HG02610 (cell line): ENCODE results near the gene CHMP4B.

Source experiments
- ATAC-seq: cut with Tn5 transposase; IDR thresholded peaks from one replicate; pipeline ENCODE4 v1.9.1; 2021; ENCODE audit warnings: mild to moderate bottlenecking, moderate library complexity; ENCODE audit not compliant: unreplicated experiment

Gene CHMP4B

DNA sequence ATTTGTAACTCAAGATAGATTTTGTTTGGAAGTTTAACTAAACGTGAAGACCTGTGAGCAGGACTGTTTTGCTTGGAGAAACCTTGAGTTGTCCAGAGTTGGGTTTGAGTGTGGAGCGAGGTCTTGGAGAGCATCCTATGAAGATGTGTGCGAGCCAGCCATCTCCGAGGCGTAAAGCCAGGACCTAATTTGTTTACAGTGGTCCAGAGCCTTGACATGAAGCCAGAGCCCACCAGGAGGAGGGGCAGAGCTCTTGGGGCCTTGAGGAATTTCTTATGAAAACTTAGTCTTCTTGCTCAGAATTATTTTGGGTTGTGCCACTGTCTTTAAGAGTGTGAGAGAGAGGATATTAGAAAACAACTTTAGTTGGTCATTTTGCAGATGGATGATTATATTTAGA lies 6.3 kb downstream of the CHMP4B start:
- no peak for ATAC-seq

- no peak for ATAC-seq
Measured at GRCh38 chr20:33819456-33819855, 8.3 kb downstream of the CHMP4B start.

GRCh38 chr20:33820362-33820761 lies 9.2 kb downstream of the CHMP4B start:
- ATAC-seq, result no peak

GRCh38 chr20:33821270-33821836 lies 10.2 kb downstream of the CHMP4B start:
- no peak for ATAC-seq

DNA sequence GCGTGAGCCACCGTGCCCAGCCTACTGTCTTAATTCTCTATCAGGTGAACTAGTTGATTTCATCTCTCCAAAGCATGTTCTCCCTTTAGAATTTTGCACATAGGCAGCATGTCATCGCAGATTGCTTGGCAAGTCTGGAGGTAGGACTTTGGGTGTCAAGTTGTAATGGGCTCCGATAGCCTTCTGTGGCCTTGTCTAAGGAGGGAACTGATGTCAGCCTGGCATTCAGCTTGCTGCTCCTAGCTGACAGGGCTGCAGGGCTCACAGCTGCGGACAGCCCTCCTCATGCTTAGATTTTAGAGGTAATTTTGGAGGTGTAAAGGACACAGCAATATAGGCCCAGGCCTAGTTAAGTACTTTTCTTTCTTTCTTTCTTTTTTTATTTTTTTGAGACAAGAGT lies 11.3 kb downstream of the CHMP4B start:
- ATAC-seq, result no peak

- ATAC-seq, result no peak
Measured at GRCh38 chr20:33822991-33823390, 11.8 kb downstream of the CHMP4B start.

DNA sequence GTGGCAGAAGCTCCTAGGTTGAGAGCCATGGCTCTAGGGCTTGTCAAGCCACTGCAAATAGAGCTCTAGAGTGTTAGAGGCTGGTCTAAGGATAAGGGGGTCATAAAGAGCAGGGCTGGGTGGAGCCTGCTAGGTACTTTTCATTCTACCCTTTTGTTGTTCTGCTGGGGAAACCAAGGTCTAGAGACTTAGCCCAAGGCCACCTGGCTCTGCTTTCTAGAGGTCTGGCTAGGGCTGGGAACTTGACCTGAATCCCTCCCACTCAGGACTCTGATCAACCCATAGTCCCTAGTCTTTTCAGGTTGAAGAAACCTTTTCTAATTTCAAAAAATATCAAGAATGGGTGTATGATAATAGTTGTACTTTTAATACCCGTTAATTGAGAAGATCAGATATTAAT lies 13.7 kb downstream of the CHMP4B start:
- ATAC-seq, result no peak

GRCh38 chr20:33825340-33826269 lies 14.5 kb downstream of the CHMP4B start:
- no peak for ATAC-seq

- ATAC-seq, result no peak
Measured at GRCh38 chr20:33826270-33826897, 15.2 kb downstream of the CHMP4B start.

DNA sequence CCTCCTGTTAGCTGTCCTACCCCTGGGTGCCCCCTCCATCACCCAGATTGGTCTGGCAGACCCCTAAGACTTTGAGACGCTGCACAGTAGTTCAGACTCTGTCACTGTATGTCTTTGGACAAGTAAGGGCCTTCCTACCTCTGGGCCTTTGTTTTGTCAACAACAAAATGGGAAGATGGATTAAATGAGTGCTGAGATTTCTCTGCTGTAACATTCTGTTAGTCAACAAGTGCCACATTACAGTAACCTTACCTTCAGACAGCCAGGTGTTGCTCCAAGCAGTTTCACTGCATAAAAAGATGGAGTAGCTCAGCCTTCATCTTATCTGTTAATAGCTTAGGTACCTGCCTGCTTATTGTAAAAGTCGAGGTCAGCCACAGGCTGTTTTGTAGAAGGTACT lies 16.0 kb downstream of the CHMP4B start:
- no peak for ATAC-seq

- ATAC-seq, result no peak
Measured at GRCh38 chr20:33827634-33828325, 16.6 kb downstream of the CHMP4B start.

DNA sequence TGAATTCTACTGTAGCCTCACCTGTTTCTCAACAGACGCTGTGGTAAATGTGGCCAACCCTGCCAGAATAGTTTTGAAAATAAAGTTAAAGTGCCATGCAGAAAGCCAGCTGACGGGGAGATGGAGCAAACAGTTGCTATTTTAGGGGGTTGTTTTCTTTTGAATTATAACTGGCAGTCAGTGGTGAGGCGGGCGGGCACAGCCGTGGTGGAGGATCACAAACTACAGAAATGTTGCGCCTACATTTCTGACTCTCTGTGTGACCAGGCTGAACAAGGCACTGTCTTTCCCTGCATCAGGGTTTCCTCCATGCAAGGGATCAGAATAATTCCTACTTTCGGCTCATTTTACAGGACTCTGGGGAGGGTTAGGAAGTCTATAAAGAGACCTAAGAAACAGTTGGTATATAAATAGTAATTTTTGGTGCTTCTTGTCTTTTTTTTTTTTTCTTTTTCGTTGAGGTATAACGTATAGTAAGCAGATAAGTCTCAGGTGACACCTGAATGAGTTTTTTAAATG lies 17.2 kb downstream of the CHMP4B start:
- ATAC-seq, result no peak

GRCh38 chr20:33828967-33829560 lies 17.9 kb downstream of the CHMP4B start:
- ATAC-seq, result no peak

- no peak for ATAC-seq
Measured at GRCh38 chr20:33829636-33830035, 18.5 kb downstream of the CHMP4B start.

GRCh38 chr20:33830371-33830770 lies 19.2 kb downstream of the CHMP4B start:
- ATAC-seq, result no peak

DNA sequence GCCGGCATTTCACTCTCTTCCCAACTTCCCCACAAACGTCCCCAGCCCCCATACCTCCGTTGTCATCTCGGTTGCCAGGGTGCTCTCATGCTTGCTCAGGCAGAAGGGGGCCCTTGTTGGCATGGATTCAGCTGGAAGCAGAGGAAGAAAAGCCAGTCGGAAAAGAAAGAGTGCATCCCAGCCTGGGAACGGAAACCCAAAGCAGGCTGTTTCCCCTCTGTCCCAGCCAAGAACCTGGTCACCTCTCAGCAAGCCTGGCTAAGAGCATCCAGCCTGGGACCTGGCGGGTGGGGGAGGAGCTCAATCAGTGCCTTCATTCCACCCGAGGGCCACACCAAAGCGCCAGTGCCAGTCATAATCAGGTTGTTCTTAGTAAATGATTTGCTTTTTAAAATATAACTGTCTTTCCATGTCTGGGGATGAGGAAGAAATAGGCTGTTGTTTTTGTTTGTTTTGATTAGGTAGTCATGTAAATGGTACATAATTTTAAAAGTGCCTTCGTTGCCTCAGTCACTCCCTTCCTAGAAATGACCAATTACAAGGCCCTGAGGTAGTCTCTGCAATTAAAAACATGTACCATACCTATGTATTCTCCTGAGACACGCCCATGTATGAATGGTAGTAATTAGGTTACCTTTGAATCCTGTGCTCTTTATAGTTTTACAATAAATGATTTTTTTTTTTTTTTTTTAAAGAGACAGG lies 21.1 kb downstream of the CHMP4B start:
- ATAC-seq, result no peak

- no peak for ATAC-seq
Measured at GRCh38 chr20:33833333-33833732, 22.2 kb downstream of the CHMP4B start.

GRCh38 chr20:33835615-33836172 lies 24.5 kb downstream of the CHMP4B start:
- no peak for ATAC-seq

DNA sequence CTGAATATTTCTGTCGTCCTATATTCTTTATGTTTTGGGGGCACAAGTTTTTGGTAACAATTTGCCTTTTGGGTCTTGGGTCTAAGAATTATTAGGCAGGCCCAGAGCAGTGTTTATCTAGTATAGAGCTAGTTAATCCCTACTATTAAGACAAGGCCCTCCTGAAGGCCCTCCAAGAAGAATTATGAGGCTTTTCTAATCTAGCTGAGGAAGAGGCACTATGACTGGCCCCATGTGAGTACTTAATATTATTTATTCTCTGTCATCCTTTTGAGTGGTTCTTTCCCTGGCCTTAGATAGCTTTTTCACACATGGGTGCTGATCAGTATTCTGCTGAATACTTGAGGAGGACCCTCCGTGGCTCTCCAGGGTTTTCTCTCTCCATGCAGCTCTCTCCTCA lies 25.1 kb downstream of the CHMP4B start:
- no peak for ATAC-seq
